SH-SY5Y (cell line): Measurements from ENCODE around the gene FMNL2.

ENCODE experiments used
- GATA2 ChIP-seq: IDR thresholded peaks from 2 replicates; pipeline ENCODE4 v1.6.1; 2011; ENCODE audit warnings: mild to moderate bottlenecking, low read depth, low read length
- GATA3 ChIP-seq: IDR thresholded peaks from 2 replicates; pipeline ENCODE4 v1.6.1; 2011; ENCODE audit warnings: low read depth, mild to moderate bottlenecking, low read length, moderate library complexity

FMNL2 gene

GRCh38 chr2:152400607-152401214 lies 65.7 kb downstream of the FMNL2 start:
- TF ChIP-seq GATA2 (no peak), GATA3 (no peak)

GRCh38 chr2:152402780-152403759 lies 68.1 kb downstream of the FMNL2 start:
- TF ChIP-seq GATA3 (no peak), GATA2 (peak; percentile 78)

- TF ChIP-seq GATA3 (no peak), GATA2 (no peak)
Measured at GRCh38 chr2:152405206-152406118, 70.5 kb downstream of the FMNL2 start.

- TF ChIP-seq GATA2 = no peak
- TF ChIP-seq GATA3 = no peak
Measured at GRCh38 chr2:152406119-152406835, 71.3 kb downstream of the FMNL2 start.

GRCh38 chr2:152406836-152407161 lies 71.8 kb downstream of the FMNL2 start:
- TF ChIP-seq GATA2 = no peak
- no peak for TF ChIP-seq GATA3

- no peak for TF ChIP-seq GATA3
- TF ChIP-seq GATA2 = no peak
Measured at GRCh38 chr2:152407204-152407721, 72.3 kb downstream of the FMNL2 start.

GRCh38 chr2:152407806-152408205 lies 72.8 kb downstream of the FMNL2 start:
- TF ChIP-seq GATA3 (no peak), GATA2 (no peak)

GRCh38 chr2:152408254-152408653 lies 73.3 kb downstream of the FMNL2 start:
- TF ChIP-seq GATA2 (no peak), GATA3 (no peak)

GRCh38 chr2:152409386-152410164 lies 74.6 kb downstream of the FMNL2 start:
- no peak for TF ChIP-seq GATA2
- no peak for TF ChIP-seq GATA3

- no peak for TF ChIP-seq GATA2
- TF ChIP-seq GATA3 = no peak
Measured at GRCh38 chr2:152410165-152410597, 75.2 kb downstream of the FMNL2 start.

- TF ChIP-seq GATA3 = no peak
- no peak for TF ChIP-seq GATA2
Measured at GRCh38 chr2:152411154-152411553, 76.2 kb downstream of the FMNL2 start.

- TF ChIP-seq GATA2 (no peak), GATA3 (no peak)
Measured at GRCh38 chr2:152413228-152414030, 78.5 kb downstream of the FMNL2 start.

- TF ChIP-seq GATA3 (no peak), GATA2 (no peak)
Measured at GRCh38 chr2:152415231-152415642, 80.3 kb downstream of the FMNL2 start.

- no peak for TF ChIP-seq GATA3
- no peak for TF ChIP-seq GATA2
Measured at GRCh38 chr2:152415796-152416195, 80.8 kb downstream of the FMNL2 start.
